Raji (cell line): ENCODE data around the gene LGR5.

Source experiments
- POLR2A ChIP-seq: IDR thresholded peaks from 2 replicates; pipeline ENCODE4 v1.6.1; 2011; ENCODE audit warnings: low read depth, low read length, control low read depth; ENCODE audit not compliant: insufficient read depth

LGR5 gene

GRCh38 chr12:71592841-71593240 is 153.2 kb downstream of the LGR5 start:
- TF ChIP-seq POLR2A = no peak

- TF ChIP-seq POLR2A = no peak
Observed at GRCh38 chr12:71594214-71594948, 154.8 kb downstream of the LGR5 start.

GRCh38 chr12:71599210-71599609 is 159.6 kb downstream of the LGR5 start:
- TF ChIP-seq POLR2A = no peak

DNA sequence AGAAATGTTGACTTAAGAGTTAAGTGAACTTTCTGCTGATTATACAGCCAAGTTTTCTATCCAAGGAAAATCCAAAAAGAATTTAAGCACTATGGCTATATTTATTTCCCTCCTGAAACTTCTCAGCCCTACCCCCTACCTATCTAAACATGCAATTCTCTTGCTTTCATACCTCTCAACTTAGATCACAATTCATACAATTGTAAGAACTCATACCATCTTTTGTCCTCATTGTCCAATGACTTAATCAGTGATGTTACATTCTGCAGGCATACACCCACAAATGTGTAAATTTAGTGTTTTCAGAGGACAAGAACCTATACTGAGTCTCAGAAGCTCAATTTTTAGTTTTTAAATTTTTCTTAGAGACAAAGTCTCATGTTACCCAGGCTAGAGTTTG is 161.9 kb downstream of the LGR5 start:
- TF ChIP-seq POLR2A = no peak

DNA sequence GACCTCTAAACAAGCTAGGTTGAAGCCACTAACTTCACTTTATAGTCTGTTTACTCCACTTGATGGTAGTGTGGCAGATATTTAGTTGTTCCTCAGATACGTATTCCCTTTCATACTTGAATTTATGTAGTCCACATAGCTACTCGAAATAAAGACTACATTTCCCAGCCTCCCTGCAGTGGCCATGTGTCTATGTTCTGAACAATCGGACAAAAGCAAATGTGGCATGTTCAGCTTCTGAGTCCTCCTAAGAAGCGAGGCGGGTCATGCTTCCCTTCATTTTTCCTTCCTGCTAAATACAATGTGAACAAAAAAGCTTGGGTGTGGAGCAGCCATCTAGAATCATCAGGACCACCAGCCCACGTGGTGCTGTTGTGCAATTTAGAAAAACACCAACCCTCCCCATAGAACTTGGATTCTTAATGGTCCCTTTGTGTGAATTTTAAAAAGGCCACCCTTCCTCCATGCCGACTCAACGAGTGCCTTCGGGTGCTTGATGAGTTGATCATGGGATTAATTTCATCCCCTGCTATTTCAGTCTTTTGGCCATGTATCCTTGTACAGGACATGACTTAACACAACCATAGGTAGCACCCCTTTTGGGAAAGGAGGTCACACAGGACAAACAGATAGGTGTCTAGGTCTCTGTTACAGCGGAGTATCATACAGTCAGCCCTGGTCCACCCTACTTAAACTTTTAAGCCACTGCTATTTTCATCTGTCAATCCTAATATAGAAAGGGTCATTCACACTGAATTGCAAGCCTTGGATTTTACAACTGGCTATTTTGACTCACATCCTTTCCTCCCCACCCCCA is 163.4 kb downstream of the LGR5 start:
- no peak for TF ChIP-seq POLR2A

DNA sequence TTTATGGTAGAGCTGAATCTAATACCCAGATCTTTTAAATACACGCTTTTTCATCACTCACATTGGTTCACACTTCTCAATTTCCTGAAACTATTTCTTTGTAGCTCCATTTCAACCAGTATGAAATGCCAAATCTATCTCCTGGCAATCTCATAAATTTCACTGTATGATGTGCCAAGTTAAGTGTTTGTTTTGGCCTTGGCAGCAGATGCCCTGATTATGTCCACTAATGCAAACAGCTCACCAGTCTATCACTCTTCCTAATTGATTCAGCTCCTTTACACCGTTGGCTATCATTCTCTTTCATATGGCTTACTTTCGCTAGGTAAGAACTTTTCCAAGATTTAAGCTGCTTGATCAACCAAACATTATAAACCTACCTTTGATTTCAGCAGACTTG is 165.4 kb downstream of the LGR5 start:
- TF ChIP-seq POLR2A = no peak

DNA sequence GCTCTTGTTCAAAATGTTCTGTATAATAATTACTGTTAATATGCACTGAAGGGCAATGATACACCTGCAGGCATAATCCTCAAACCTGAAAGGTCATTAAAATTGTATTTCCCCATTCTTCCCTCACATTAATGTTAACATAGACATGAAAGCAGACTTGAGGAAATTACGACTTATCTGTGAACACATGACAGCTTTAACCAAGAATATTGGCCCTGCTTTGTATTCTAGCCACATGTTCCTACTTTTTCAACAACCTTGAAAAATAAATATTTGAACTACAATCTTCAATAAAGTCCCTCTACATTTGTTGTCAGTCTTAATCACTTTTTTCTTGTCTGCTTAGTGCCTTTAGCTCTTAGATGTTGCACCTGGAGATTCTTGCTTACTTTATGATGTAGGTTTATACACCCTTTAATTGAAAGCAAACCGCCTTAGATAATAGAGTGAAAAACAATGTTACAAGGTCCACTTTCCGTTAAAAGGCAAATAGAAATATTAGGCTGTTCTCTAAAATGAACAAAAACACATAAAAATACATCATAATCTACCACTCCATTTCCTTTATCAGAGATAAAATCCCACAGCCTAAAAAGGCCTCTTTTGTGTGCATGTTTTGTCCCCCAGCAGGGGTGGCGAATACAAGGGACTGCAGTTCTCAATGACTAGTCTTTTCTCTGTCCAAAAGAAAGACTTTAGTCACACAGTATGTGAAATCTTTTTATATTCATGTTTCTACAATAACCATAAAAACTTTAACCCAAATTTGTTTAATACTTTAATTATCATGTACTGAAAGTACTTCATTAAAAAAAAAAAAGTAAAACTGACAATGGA is 168.1 kb downstream of the LGR5 start:
- no peak for TF ChIP-seq POLR2A

GRCh38 chr12:71610031-71610795 is 170.6 kb downstream of the LGR5 start:
- TF ChIP-seq POLR2A = no peak

DNA sequence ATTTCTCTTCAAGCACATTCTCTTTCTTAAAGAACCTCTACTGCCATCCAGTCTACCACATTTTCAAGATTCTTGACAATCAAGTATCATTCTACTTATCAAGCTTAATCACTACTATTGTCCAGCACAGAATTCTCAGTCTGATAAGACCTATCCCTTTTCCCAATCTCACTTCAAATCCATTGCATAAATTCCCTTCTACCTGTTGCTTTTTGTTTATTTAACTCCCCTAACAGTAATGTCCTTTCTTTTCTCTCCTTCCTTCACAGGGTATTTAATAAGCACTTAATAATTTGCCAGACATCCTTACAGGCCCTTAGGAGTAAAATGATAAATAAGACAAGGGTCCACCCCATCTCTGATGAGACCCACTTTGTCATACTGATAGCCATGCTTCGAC is 182.3 kb downstream of the LGR5 start:
- no peak for TF ChIP-seq POLR2A

GRCh38 chr12:71625476-71625875 is 185.9 kb downstream of the LGR5 start:
- TF ChIP-seq POLR2A = no peak

DNA sequence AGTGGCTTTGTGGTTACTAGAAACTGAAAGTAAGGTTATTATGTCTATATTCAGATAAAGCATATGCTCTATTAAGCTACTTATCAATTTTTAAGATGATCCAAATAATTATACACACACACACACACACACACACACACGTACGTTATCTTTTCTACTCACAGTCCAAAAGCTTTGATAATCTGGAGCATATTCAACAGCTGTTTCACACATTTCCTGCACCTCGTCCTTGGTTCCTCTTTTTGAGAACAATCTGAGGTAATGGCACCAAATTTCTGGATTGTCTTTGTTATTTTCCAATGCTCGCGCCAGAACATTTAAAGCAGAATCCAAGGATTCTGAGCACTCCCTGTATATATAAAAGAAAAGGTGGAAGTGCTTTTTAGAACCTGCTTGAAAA is 186.5 kb downstream of the LGR5 start:
- no peak for TF ChIP-seq POLR2A

- no peak for TF ChIP-seq POLR2A
Observed at GRCh38 chr12:71626768-71627167, 187.2 kb downstream of the LGR5 start.

DNA sequence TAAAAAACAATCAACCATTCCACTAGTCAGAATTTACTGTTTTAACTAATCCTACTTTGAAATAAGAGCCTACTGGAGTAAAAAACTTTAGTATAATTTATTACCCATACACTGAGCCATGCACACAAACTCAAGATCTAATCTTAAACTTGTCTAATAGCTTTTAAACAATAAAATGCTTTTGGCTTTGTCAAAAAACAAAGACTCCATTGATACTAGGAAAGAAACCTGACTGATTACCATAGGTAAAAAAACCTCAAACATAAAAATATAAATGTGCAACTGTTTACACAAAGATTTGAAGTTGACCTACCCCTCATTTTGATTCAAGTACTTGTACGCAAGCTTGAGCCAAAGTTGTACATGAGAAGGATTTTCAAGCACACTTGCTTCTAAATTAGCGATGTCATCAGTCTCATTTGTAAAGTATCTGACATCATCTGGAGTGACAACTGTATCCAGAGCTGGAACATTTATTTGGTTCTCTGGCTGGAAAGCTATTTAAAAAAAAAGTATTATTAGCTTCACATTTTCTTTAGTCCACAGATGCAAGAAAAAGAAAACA is 187.9 kb downstream of the LGR5 start:
- TF ChIP-seq POLR2A = no peak
